RWPE2 (cell line): Measurements from ENCODE around the gene CYP2A6.
"Not testable (repeated sequence)": the region's sequence is repeated elsewhere in the genome, so short reads cannot be mapped to it uniquely, and the experiment has no call there.

Source experiments
- ATAC-seq: fragments of 200-7000 bp; cut with Tn5 transposase; 3 replicates; pipeline ENCODE4 v1.9.1; 2021; ENCODE audit warnings: low read depth
- DNase-seq: peaks from one replicate; pipeline ENCODE4 v3.0.0-alpha.2; 2020; ENCODE audit warnings: low spot score
- H3K27ac ChIP-seq: fragments of 450-650 bp; 2 replicates; pipeline ENCODE4 v1.5.1; 2017; ENCODE audit warnings: mild to moderate bottlenecking; ENCODE audit not compliant: poor library complexity, severe bottlenecking
- H3K27me3 ChIP-seq: fragments of 250-450 bp; sonication (Bioruptor Pico); 2 replicates; pipeline ENCODE4 v1.5.1; 2021; ENCODE audit warnings: mild to moderate bottlenecking, moderate library complexity; ENCODE audit not compliant: insufficient read depth, poor library complexity, severe bottlenecking
- H3K36me3 ChIP-seq: fragments of 250-450 bp; sonication (Bioruptor Pico); 2 replicates; pipeline ENCODE4 v1.5.1; 2020; ENCODE audit warnings: low read depth, mild to moderate bottlenecking, moderate library complexity
- H3K4me1 ChIP-seq: fragments of 250-450 bp; sonication (Bioruptor Pico); 2 replicates; pipeline ENCODE4 v1.5.1; 2021; ENCODE audit warnings: mild to moderate bottlenecking, moderate library complexity; ENCODE audit not compliant: insufficient read depth, poor library complexity, severe bottlenecking
- H3K4me3 ChIP-seq: fragments of 250-450 bp; sonication (Bioruptor Pico); 2 replicates; pipeline ENCODE4 v1.5.1; 2021; ENCODE audit warnings: mild to moderate bottlenecking, moderate library complexity; ENCODE audit not compliant: severe bottlenecking
- H3K9me3 ChIP-seq: fragments of 250-450 bp; sonication (Bioruptor Pico); 2 replicates; pipeline ENCODE4 v1.5.1; 2021; ENCODE audit warnings: mild to moderate bottlenecking, moderate library complexity; ENCODE audit not compliant: severe bottlenecking
- CTCF ChIP-seq: fragments of 450-650 bp; IDR thresholded peaks from one replicate; pipeline ENCODE4 v1.5.1; 2017; ENCODE audit warnings: mild to moderate bottlenecking, moderate library complexity; ENCODE audit not compliant: poor library complexity, severe bottlenecking

CYP2A6 gene

DNA sequence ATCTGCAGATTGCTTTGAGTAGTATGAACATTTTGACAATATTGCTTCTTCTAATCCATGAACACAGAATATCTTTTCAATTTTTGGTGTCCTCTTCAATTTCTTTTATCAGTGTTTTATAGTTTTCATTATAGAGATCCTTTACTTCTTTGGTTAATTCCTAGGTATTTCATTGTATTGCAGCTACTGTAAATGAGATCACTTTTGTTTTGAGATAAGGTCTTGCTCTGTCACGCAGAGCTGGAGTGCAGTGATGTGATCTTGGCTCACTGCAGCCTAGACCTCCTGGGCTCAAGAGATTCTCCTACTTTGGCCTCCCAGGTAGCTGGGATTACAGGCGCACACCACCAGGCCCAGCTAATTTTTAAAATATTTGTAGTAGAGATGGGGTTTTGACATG, 22.0 kb upstream of the CYP2A6 start:
- H3K27ac ChIP-seq, result no peak overlapping the region
- H3K9me3 ChIP-seq, result no peaks in the 10 kb centered on the region
- H3K27me3 ChIP-seq, result no peaks in the 10 kb centered on the region
- ATAC-seq (no peak), DNase-seq (no peak)
- no peaks in the 10 kb centered on the region for H3K36me3 ChIP-seq
- H3K4me1 ChIP-seq, result no peaks in the 10 kb centered on the region
- no peak overlapping the region for H3K4me3 ChIP-seq
- TF ChIP-seq CTCF, result no peak

GRCh38 chr19:40867701-40868100, 17.5 kb upstream of the CYP2A6 start:
- no peaks in the 10 kb centered on the region for H3K27me3 ChIP-seq
- no peak for TF ChIP-seq CTCF
- H3K4me1 ChIP-seq, result no peaks in the 10 kb centered on the region
- DNase-seq (no peak), ATAC-seq (no peak)
- H3K9me3 ChIP-seq, result no peaks in the 10 kb centered on the region
- no peak overlapping the region for H3K4me3 ChIP-seq
- H3K27ac ChIP-seq, result no peak overlapping the region
- no peaks in the 10 kb centered on the region for H3K36me3 ChIP-seq

GRCh38 chr19:40864739-40865496, 14.7 kb upstream of the CYP2A6 start:
- not testable (repeated sequence) for H3K27ac ChIP-seq, H3K9me3 ChIP-seq, H3K36me3 ChIP-seq, H3K4me1 ChIP-seq, H3K4me3 ChIP-seq, ATAC-seq, DNase-seq, H3K27me3 ChIP-seq

DNA sequence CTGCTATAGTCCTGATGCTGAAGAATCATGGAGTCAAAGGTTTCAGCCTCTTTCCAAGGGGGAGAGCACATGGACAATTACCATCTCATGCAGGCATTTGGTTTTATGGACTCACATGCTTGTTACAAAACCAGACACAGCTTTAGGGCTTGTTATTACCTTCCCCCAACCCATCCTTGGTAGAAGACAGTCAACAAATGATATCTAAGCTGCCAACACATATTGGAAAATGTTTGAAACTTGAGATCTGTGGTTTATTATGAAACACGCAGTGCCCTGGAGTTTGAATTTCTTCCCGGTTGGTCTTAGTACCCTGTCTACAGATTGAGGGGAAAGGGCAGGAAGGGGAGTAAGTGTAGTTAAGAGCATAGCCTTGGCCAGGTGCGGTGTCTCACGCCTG, 12.5 kb upstream of the CYP2A6 start:
- Histone ChIP-seq H3K4me1 (no peaks in the 10 kb centered on the region), H3K27ac (no peak overlapping the region), H3K4me3 (no peak overlapping the region), H3K27me3 (no peaks in the 10 kb centered on the region), H3K9me3 (no peaks in the 10 kb centered on the region), H3K36me3 (no peaks in the 10 kb centered on the region)
- DNase-seq (no peak), ATAC-seq (no peak)
- no peak for TF ChIP-seq CTCF

DNA sequence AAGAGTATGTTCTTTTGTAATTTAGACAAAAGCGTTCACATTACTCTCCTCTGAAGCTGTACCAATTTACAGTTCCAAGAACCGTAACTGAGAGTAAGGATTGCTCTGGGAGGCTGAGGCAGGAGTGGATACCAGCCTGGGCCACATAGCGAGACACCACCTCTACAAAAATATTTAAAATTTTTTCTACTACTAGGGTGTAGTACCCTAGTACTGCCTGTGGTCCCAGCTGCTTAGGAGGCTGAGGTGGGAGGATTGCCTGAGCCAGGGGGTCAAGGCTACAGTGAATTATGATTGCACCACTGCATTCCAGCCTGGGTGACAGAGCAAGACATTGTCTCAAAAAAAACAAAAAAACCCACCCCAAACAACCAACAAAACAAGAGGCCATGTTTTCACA, 12.1 kb upstream of the CYP2A6 start:
- DNase-seq (no peak), ATAC-seq (no peak)
- no peak overlapping the region for H3K27ac ChIP-seq
- no peaks in the 10 kb centered on the region for H3K36me3 ChIP-seq
- H3K4me3 ChIP-seq, result no peak overlapping the region
- TF ChIP-seq CTCF, result no peak
- H3K9me3 ChIP-seq, result no peaks in the 10 kb centered on the region
- H3K27me3 ChIP-seq, result no peaks in the 10 kb centered on the region
- H3K4me1 ChIP-seq, result no peaks in the 10 kb centered on the region
